Uterus (tissue), 2 donors: Measurements from ENCODE around the gene KRTAP12-1.

ENCODE experiments used
- CTCF ChIP-seq, 4 experiments: fragments of 200-600 bp in 2 of 4; fragments of 450-650 bp in 2 of 4; sonication (generic) in 2 of 4; IDR thresholded peaks; one replicate each; pipeline ENCODE4 v1.5.1; 2016 to 2019; ENCODE audit warnings: antibody characterized with exemption in 4 of 4, mild to moderate bottlenecking in 2 of 4, moderate library complexity in 1 of 4
- POLR2A ChIP-seq, 2 donors: fragments of 450-650 bp; IDR thresholded peaks; one replicate each; pipeline ENCODE4 v1.6.1; 2016; ENCODE audit warnings: antibody characterized with exemption in 2 of 2, mild to moderate bottlenecking in 1 of 2, moderate library complexity in 1 of 2

- no peak for TF ChIP-seq CTCF (IDR thresholded peaks at IDR 0.05)
- TF ChIP-seq POLR2A (IDR thresholded peaks at IDR 0.05), result no peak
Measured at GRCh38 chr21:44649521-44650100, 32.4 kb downstream of the KRTAP12-1 start.
